Measurements from ENCODE around the gene VSIR. TPM values are rescaled to one million over a fixed set of nuclear protein-coding genes. Genes with fewer than 3 reads are reported as not detected.

Gene VSIR
- total and polyA plus RNA-seq, 9 of the 15 experiments (the other 6 are each of a cell fraction or from before 2014, with no cell fraction given) = 0.14 to 20.5 (median 9.3) TPM

- TF ChIP-seq ZNF561 (CRISPR knock-in tag; conservative IDR thresholded peaks at IDR 0.05) (no peak), RB1 (IDR thresholded peaks at IDR 0.05; ENCODE audit: low read depth) (no peak), MTA3 (IDR thresholded peaks at IDR 0.05; ENCODE audit: borderline replicate concordance) (peak; percentile 74), ZBED1 (IDR thresholded peaks at IDR 0.05) (0 out of 2 replicates have a peak, but pooled peaks have one; percentile 25), ZNF311 (CRISPR knock-in tag; IDR thresholded peaks at IDR 0.05) (no peak), GABPB2 (CRISPR knock-in tag; conservative IDR thresholded peaks at IDR 0.05) (no peak), PRMT5 (CRISPR knock-in tag; IDR thresholded peaks at IDR 0.05) (no peak), EP400 (IDR thresholded peaks at IDR 0.05) (peak; percentile 36; the same call in 1 of the 2 replicates), PTRF (tag; IDR thresholded peaks at IDR 0.05) (no peak), ZNF592 (IDR thresholded peaks at IDR 0.05) (peak; percentile 95), ETV6 (IDR thresholded peaks at IDR 0.05; ENCODE audit: borderline replicate concordance in 1 of 2, low read depth in 2 of 2, low read length in 1 of 2) (peak; percentile 61 to 82; a peak in 2 of 4 replicates), ETV6 (CRISPR knock-in tag; IDR thresholded peaks at IDR 0.05; ENCODE audit: borderline replicate concordance) (no peak), EGR1 (conservative IDR thresholded peaks at IDR 0.05) (peak; percentile 95), IRF9 (tag; IDR thresholded peaks at IDR 0.05) (0 out of 2 replicates have a peak, but pooled peaks have one; percentile 7), ZC3H4 (CRISPR knock-in tag; IDR thresholded peaks at IDR 0.05; ENCODE audit: borderline replicate concordance) (no peak), KLF6 (CRISPR knock-in tag; IDR thresholded peaks at IDR 0.05; ENCODE audit: borderline replicate concordance) (no peak), ZNF274 (IDR thresholded peaks at IDR 0.05; ENCODE audit: borderline replicate concordance, low read depth, low read length) (no peak), SNIP1 (IDR thresholded peaks at IDR 0.05; ENCODE audit: low read depth) (no peak), MECOM (CRISPR knock-in tag; IDR thresholded peaks at IDR 0.05) (no peak)
- TF ChIP-seq, protein P1, sequence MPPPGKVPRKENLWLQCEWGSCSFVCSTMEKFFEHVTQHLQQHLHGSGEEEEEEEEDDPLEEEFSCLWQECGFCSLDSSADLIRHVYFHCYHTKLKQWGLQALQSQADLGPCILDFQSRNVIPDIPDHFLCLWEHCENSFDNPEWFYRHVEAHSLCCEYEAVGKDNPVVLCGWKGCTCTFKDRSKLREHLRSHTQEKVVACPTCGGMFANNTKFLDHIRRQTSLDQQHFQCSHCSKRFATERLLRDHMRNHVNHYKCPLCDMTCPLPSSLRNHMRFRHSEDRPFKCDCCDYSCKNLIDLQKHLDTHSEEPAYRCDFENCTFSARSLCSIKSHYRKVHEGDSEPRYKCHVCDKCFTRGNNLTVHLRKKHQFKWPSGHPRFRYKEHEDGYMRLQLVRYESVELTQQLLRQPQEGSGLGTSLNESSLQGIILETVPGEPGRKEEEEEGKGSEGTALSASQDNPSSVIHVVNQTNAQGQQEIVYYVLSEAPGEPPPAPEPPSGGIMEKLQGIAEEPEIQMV (tag; conservative IDR thresholded peaks at IDR 0.05; ENCODE audit: low read depth) = no peak
- TF ChIP-seq, protein P2, sequence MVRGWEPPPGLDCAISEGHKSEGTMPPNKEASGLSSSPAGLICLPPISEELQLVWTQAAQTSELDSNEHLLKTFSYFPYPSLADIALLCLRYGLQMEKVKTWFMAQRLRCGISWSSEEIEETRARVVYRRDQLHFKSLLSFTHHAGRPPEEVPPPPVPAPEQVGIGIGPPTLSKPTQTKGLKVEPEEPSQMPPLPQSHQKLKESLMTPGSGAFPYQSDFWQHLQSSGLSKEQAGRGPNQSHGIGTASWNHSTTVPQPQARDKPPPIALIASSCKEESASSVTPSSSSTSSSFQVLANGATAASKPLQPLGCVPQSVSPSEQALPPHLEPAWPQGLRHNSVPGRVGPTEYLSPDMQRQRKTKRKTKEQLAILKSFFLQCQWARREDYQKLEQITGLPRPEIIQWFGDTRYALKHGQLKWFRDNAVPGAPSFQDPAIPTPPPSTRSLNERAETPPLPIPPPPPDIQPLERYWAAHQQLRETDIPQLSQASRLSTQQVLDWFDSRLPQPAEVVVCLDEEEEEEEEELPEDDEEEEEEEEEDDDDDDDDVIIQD (CRISPR knock-in tag; IDR thresholded peaks at IDR 0.05) = no peak
These were observed 24.4 kb upstream of the VSIR start (continued) for GRCh38 chr10:71797533-71798307.
